ENCODE measurements around the gene GCAT.

DNA sequence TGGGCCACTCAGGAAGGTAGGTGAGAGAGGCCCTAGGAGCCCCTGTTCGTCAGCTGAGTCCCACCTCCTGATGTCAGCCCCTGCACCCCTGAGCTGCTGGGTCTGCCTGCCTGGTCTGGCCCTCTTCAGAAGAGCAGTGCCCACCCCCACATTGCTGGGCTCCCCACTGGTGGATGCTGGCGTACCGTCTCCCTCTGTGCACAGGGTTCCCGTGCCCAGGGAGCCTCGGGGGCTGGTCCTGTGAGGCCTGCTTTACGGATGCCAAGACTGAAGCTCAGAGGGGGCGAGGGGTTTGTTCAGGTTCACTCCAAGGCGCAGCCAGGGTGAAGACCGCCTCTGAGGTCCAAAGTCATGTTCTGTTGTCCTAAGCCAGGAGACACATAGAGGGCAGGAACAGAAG, 44.7 kb upstream of the GCAT start:
- TF ChIP-seq, protein P1, sequence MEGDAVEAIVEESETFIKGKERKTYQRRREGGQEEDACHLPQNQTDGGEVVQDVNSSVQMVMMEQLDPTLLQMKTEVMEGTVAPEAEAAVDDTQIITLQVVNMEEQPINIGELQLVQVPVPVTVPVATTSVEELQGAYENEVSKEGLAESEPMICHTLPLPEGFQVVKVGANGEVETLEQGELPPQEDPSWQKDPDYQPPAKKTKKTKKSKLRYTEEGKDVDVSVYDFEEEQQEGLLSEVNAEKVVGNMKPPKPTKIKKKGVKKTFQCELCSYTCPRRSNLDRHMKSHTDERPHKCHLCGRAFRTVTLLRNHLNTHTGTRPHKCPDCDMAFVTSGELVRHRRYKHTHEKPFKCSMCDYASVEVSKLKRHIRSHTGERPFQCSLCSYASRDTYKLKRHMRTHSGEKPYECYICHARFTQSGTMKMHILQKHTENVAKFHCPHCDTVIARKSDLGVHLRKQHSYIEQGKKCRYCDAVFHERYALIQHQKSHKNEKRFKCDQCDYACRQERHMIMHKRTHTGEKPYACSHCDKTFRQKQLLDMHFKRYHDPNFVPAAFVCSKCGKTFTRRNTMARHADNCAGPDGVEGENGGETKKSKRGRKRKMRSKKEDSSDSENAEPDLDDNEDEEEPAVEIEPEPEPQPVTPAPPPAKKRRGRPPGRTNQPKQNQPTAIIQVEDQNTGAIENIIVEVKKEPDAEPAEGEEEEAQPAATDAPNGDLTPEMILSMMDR (IDR thresholded peaks at IDR 0.05) = no peak
- TF ChIP-seq EP300 (IDR thresholded peaks at IDR 0.05) (no peak), POLR2A (IDR thresholded peaks at IDR 0.05; ENCODE audit: low read depth) (no peak), POLR2AphosphoS5 (IDR thresholded peaks at IDR 0.05) (no peak)

Data from esophagus muscularis mucosa (tissue), 4 donors.